Stimulated activated CD4-positive, alpha-beta T cell treated with anti-CD3 and anti-CD28 coated beads, Interleukin-2, amount 100 ng/mL, for 4 hours (primary cell): ENCODE data around the gene MRGPRD.
"Not testable (repeated sequence)": the region's sequence is repeated elsewhere in the genome, so short reads cannot be mapped to it uniquely, and the experiment has no call there.

Experiments
- DNase-seq: peaks from one replicate; pipeline ENCODE4 v3.0.0-alpha.2; 2020; ENCODE audit warnings: low read depth

Gene MRGPRD

GRCh38 chr11:68993546-68993945 lies 12.8 kb upstream of the MRGPRD start:
- no peak for DNase-seq

GRCh38 chr11:68992743-68993255 lies 12.0 kb upstream of the MRGPRD start:
- no peak for DNase-seq

- DNase-seq, result no peak
Measured at GRCh38 chr11:68990995-68991780, 10.4 kb upstream of the MRGPRD start.

GRCh38 chr11:68989936-68990606 lies 9.3 kb upstream of the MRGPRD start:
- no peak for DNase-seq

GRCh38 chr11:68988491-68988890 lies 7.7 kb upstream of the MRGPRD start:
- no peak for DNase-seq

GRCh38 chr11:68987211-68987610 lies 6.4 kb upstream of the MRGPRD start:
- DNase-seq, result no peak

- DNase-seq, result no peak
Measured at GRCh38 chr11:68983801-68984200, 3.0 kb upstream of the MRGPRD start.

- DNase-seq, result no peak
Measured at GRCh38 chr11:68982134-68982533, 1.3 kb upstream of the MRGPRD start.

GRCh38 chr11:68979931-68980775 lies 633 bp downstream of the MRGPRD start:
- no peak for DNase-seq

- DNase-seq, result no peak
Measured at GRCh38 chr11:68978931-68979594, 1.7 kb downstream of the MRGPRD start.

- DNase-seq, result no peak
Measured at GRCh38 chr11:68978626-68978930, 2.2 kb downstream of the MRGPRD start.

- DNase-seq, result no peak
Measured at GRCh38 chr11:68977781-68978625, 2.8 kb downstream of the MRGPRD start.

GRCh38 chr11:68976563-68976962 lies 4.2 kb downstream of the MRGPRD start:
- no peak for DNase-seq

- DNase-seq, result no peak
Measured at GRCh38 chr11:68976095-68976494, 4.7 kb downstream of the MRGPRD start.

GRCh38 chr11:68974421-68975194 lies 6.2 kb downstream of the MRGPRD start:
- DNase-seq, result no peak

GRCh38 chr11:68973706-68974105 lies 7.1 kb downstream of the MRGPRD start:
- not testable (repeated sequence) for DNase-seq

GRCh38 chr11:68973219-68973618 lies 7.6 kb downstream of the MRGPRD start:
- no peak for DNase-seq

GRCh38 chr11:68970921-68971636 lies 9.7 kb downstream of the MRGPRD start:
- DNase-seq, result no peak

- no peak for DNase-seq
Measured at GRCh38 chr11:68969386-68969785, 11.4 kb downstream of the MRGPRD start.
